ENCODE data around the gene PTEN. TPM values are rescaled to one million over a fixed set of nuclear protein-coding genes. Genes with fewer than 3 reads are reported as not detected.

Gene PTEN
- total RNA-seq, 1 donor from 2014 or later: 69.3 TPM

- H3K36me3 Mint-ChIP-seq (ENCODE audit: unreplicated experiment): peaks cover 13% of the 10 kb centered on the region
- no peak overlapping the region for H3K4me3 Mint-ChIP-seq (ENCODE audit: unreplicated experiment)
- H3K27me3 Mint-ChIP-seq (ENCODE audit: unreplicated experiment): no peaks in the 10 kb centered on the region
- peaks cover 62% of the 10 kb centered on the region for H3K4me1 Mint-ChIP-seq (ENCODE audit: unreplicated experiment)
- no peak for DNase-seq (ENCODE audit: extremely low spot score, unreplicated experiment)
- no peaks in the 10 kb centered on the region for H3K9me3 Mint-ChIP-seq (ENCODE audit: unreplicated experiment)
- no peak for TF ChIP-seq CTCF (IDR thresholded peaks at IDR 0.05)
- H3K27ac Mint-ChIP-seq (ENCODE audit: unreplicated experiment): peak overlapping the region; percentile 31
Measured at GRCh38 chr10:87869773-87870551, 6.5 kb downstream of the PTEN start.

- TF ChIP-seq CTCF (IDR thresholded peaks at IDR 0.05): no peak
- no peak overlapping the region for H3K4me3 Mint-ChIP-seq (ENCODE audit: unreplicated experiment)
- peaks cover 13% of the 10 kb centered on the region for H3K36me3 Mint-ChIP-seq (ENCODE audit: unreplicated experiment)
- no peak overlapping the region for H3K27ac Mint-ChIP-seq (ENCODE audit: unreplicated experiment)
- H3K27me3 Mint-ChIP-seq (ENCODE audit: unreplicated experiment): no peaks in the 10 kb centered on the region
- no peaks in the 10 kb centered on the region for H3K9me3 Mint-ChIP-seq (ENCODE audit: unreplicated experiment)
- DNase-seq (ENCODE audit: extremely low spot score, unreplicated experiment): no peak
- H3K4me1 Mint-ChIP-seq (ENCODE audit: unreplicated experiment): peaks cover 60% of the 10 kb centered on the region
Measured at GRCh38 chr10:87872828-87873227, 9.4 kb downstream of the PTEN start.

GRCh38 chr10:87873656-87874055, 10.2 kb downstream of the PTEN start:
- H3K4me3 Mint-ChIP-seq (ENCODE audit: unreplicated experiment): no peak overlapping the region
- H3K27me3 Mint-ChIP-seq (ENCODE audit: unreplicated experiment): no peaks in the 10 kb centered on the region
- H3K4me1 Mint-ChIP-seq (ENCODE audit: unreplicated experiment): peaks cover 57% of the 10 kb centered on the region
- TF ChIP-seq CTCF (IDR thresholded peaks at IDR 0.05): no peak
- DNase-seq (ENCODE audit: extremely low spot score, unreplicated experiment): no peak
- H3K9me3 Mint-ChIP-seq (ENCODE audit: unreplicated experiment): no peaks in the 10 kb centered on the region
- H3K27ac Mint-ChIP-seq (ENCODE audit: unreplicated experiment): no peak overlapping the region
- peaks cover 14% of the 10 kb centered on the region for H3K36me3 Mint-ChIP-seq (ENCODE audit: unreplicated experiment)

- no peak overlapping the region for H3K4me3 Mint-ChIP-seq (ENCODE audit: unreplicated experiment)
- peaks cover 46% of the 10 kb centered on the region for H3K4me1 Mint-ChIP-seq (ENCODE audit: unreplicated experiment)
- no peak overlapping the region for H3K27ac Mint-ChIP-seq (ENCODE audit: unreplicated experiment)
Measured at GRCh38 chr10:87875929-87876571, 12.6 kb downstream of the PTEN start.

More at GRCh38 chr10:87875929-87876571, 12.6 kb downstream of the PTEN start:
- Mint-ChIP-seq H3K9me3 (ENCODE audit: unreplicated experiment) (no peaks in the 10 kb centered on the region), H3K36me3 (ENCODE audit: unreplicated experiment) (peaks cover 28% of the 10 kb centered on the region), H3K27me3 (ENCODE audit: unreplicated experiment) (no peaks in the 10 kb centered on the region)
- no peak for DNase-seq (ENCODE audit: extremely low spot score, unreplicated experiment)
- no peak for TF ChIP-seq CTCF (IDR thresholded peaks at IDR 0.05)
